Vagina (tissue), 2 donors: ENCODE measurements around the gene CACNA1C.

Experiments used
- CTCF ChIP-seq, 3 experiments: fragments of 450-650 bp in 2 of 3; fragments of 200-600 bp in 1 of 3; sonication (generic) in 1 of 3; IDR thresholded peaks; one replicate each; pipeline ENCODE4 v1.5.1; 2017 to 2019; ENCODE audit warnings: antibody characterized with exemption in 3 of 3, mild to moderate bottlenecking in 2 of 3, moderate library complexity in 2 of 3
- POLR2AphosphoS5 ChIP-seq, 2 donors: sonication (generic); formaldehyde crosslinking; IDR thresholded peaks; one replicate each; pipeline ENCODE4 v1.9.0; 2017; ENCODE audit warnings: antibody characterized with exemption in 2 of 2, mild to moderate bottlenecking in 2 of 2, low read depth in 1 of 2; ENCODE audit not compliant: insufficient read depth in 1 of 2

- TF ChIP-seq POLR2AphosphoS5 (IDR thresholded peaks at IDR 0.05; ENCODE audit: insufficient read depth in 1 of 2, low read depth in 1 of 2), result no peak
- no peak for TF ChIP-seq CTCF (IDR thresholded peaks at IDR 0.05)
Measured at GRCh38 chr12:2384029-2384386, 331.2 kb downstream of the CACNA1C start.
